ENCODE data around the gene NDUFB3.

NDUFB3 gene

DNA sequence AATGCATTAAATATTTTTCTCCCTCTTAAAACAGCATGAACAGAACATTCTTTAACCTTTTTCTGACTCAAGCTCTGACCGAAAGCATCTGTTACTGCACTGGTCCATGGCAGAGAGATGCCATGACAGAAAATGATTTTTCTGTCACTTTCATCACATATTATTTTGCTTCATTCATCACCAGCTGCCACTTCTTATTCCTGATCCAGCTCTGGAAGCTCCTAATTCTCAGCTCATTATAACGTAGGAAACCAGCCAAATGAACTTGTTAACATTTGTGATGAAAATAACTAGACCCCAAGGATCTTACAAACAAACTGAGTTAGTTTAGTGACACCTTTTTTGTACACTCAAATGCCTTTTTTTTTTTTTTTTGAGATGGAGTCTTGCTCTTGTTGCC, 36.5 kb downstream of the NDUFB3 start:
- H3K27ac ChIP-seq (ENCODE audit: insufficient read depth in 1 of 2, low read depth in 1 of 2, low read length in 2 of 2, poor library complexity in 1 of 2, severe bottlenecking in 2 of 2): no peak overlapping the region
- H3K4me3 ChIP-seq (ENCODE audit: control insufficient read depth in 1 of 7, extremely low read depth in 1 of 7, insufficient read depth in 4 of 7, low read depth in 2 of 7, low read length in 6 of 7): no peak overlapping the region
- POLR2A ChIA-PET: no interaction called here
- H3K9me3 ChIP-seq (ENCODE audit: control extremely low read depth in 1 of 5, control insufficient read depth in 4 of 5, insufficient read depth in 2 of 5, low read depth in 1 of 5, low read length in 4 of 5): no peaks in the 10 kb centered on the region
- no peak for DNase-seq
- 100% methylated on average over 2 of the region's 2 CpGs for WGBS (ENCODE audit: insufficient coverage)
- no peaks in the 10 kb centered on the region for H3K27me3 ChIP-seq (replicated peaks in 2 of 5; ENCODE audit: control insufficient read depth in 4 of 5, insufficient read depth in 5 of 5, low read length in 4 of 5)
- CTCF ChIA-PET: interaction anchor here (0.8 to 1.8 kb wide), 4 partner anchors 9 to 24 kb away, joined by 4 to 6 read pairs (median 5); no protein-coding TSS in a partner anchor
- H3K36me3 ChIP-seq (ENCODE audit: control insufficient read depth in 4 of 4, insufficient read depth in 4 of 4, low read length in 3 of 4): no peaks in the 10 kb centered on the region
- peaks cover 0 to under 1% (median 0%) of the 10 kb centered on the region in 4 experiments for H3K4me1 ChIP-seq (ENCODE audit: control extremely low read depth in 1 of 4, control insufficient read depth in 4 of 4, insufficient read depth in 4 of 4, low read length in 3 of 4)

DNA sequence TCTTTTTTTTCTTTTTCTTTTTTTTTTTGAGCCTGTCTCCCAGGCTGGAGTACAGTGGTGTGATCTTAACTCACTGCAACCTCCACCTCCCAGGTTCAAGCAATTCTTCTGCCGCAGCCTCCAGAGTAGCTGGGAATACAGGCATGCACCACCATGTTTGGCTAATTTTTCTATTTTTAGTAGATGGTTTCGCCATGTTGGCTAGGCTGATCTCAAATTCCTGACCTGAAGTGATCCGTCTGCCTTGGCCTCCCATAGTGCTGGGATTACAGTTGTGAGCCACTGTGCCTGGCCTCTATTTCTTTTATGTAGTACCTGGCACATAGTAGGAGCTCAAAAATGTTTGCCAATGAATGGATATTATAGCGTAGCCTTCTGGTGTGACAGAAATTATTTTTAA, 37.4 kb downstream of the NDUFB3 start:
- Histone ChIP-seq H3K9me3 (ENCODE audit: control extremely low read depth in 1 of 5, control insufficient read depth in 4 of 5, insufficient read depth in 2 of 5, low read depth in 1 of 5, low read length in 4 of 5) (no peaks in the 10 kb centered on the region), H3K36me3 (ENCODE audit: control insufficient read depth in 4 of 4, insufficient read depth in 4 of 4, low read length in 3 of 4) (no peaks in the 10 kb centered on the region), H3K4me3 (ENCODE audit: control insufficient read depth in 1 of 7, extremely low read depth in 1 of 7, insufficient read depth in 4 of 7, low read depth in 2 of 7, low read length in 6 of 7) (no peak overlapping the region), H3K27me3 (replicated peaks in 2 of 5; ENCODE audit: control insufficient read depth in 4 of 5, insufficient read depth in 5 of 5, low read length in 4 of 5) (no peaks in the 10 kb centered on the region), H3K4me1 (ENCODE audit: control extremely low read depth in 1 of 4, control insufficient read depth in 4 of 4, insufficient read depth in 4 of 4, low read length in 3 of 4) (peaks cover 0 to 3% (median under 1%) of the 10 kb centered on the region in 4 experiments), H3K27ac (ENCODE audit: insufficient read depth in 1 of 2, low read depth in 1 of 2, low read length in 2 of 2, poor library complexity in 1 of 2, severe bottlenecking in 2 of 2) (no peak overlapping the region)
- ChIA-PET POLR2A (no interaction called here), CTCF (interaction anchor here (0.8 to 1.2 kb wide), 2 partner anchors 9 kb away, joined by 3 to 4 read pairs; no protein-coding TSS in a partner anchor)
- no peak for DNase-seq
- WGBS (ENCODE audit: insufficient coverage): 93% methylated on average over 3 of the region's 4 CpGs

GRCh38 chr2:201110615-201111014, 38.8 kb downstream of the NDUFB3 start:
- Histone ChIP-seq H3K36me3 (ENCODE audit: control insufficient read depth in 4 of 4, insufficient read depth in 4 of 4, low read length in 3 of 4) (no peaks in the 10 kb centered on the region), H3K9me3 (ENCODE audit: control extremely low read depth in 1 of 5, control insufficient read depth in 4 of 5, insufficient read depth in 2 of 5, low read depth in 1 of 5, low read length in 4 of 5) (no peaks in the 10 kb centered on the region), H3K4me3 (ENCODE audit: control insufficient read depth in 1 of 7, extremely low read depth in 1 of 7, insufficient read depth in 4 of 7, low read depth in 2 of 7, low read length in 6 of 7) (no peak overlapping the region), H3K27me3 (replicated peaks in 2 of 5; ENCODE audit: control insufficient read depth in 4 of 5, insufficient read depth in 5 of 5, low read length in 4 of 5) (no peaks in the 10 kb centered on the region), H3K27ac (ENCODE audit: insufficient read depth in 1 of 2, low read depth in 1 of 2, low read length in 2 of 2, poor library complexity in 1 of 2, severe bottlenecking in 2 of 2) (no peak overlapping the region), H3K4me1 (ENCODE audit: control extremely low read depth in 1 of 4, control insufficient read depth in 4 of 4, insufficient read depth in 4 of 4, low read length in 3 of 4) (peaks cover 0 to 15% (median 10%) of the 10 kb centered on the region in 4 experiments)
- CTCF ChIA-PET: interaction anchor here (1.1 to 1.7 kb wide), 4 partner anchors 8 to 205 kb away, joined by 3 to 4 read pairs (median 4); no protein-coding TSS in a partner anchor
- POLR2A ChIA-PET: interaction anchor here (1.2 kb wide), 1 partner anchor 47 kb away, joined by 3 read pairs; no protein-coding TSS in a partner anchor
- DNase-seq: no peak

DNA sequence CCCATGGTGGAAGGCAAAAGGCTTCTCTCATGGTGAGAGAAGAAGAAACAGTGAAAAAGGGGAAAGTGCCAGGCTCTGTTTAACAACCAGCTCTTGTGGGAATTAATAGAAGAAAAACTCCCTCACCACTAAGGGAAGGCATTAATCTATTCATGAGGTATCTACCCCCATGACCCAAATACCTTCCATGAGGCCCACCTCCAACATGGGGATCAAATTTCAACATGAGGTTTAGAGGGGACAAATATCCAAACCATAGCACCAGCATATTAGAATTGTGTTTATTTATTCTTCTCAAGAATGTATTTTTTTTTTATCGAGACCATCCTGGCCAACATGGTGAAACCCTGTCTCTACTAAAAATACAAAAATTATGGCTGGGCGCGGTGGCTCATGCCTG, 39.3 kb downstream of the NDUFB3 start:
- POLR2A ChIA-PET: interaction anchor here (1.2 kb wide), 1 partner anchor 47 kb away, joined by 3 read pairs; no protein-coding TSS in a partner anchor
- CTCF ChIA-PET: interaction anchor here (1.7 kb wide), 1 partner anchor 206 kb away, joined by 4 read pairs; no protein-coding TSS in a partner anchor

GRCh38 chr2:201114350-201114749, 42.5 kb downstream of the NDUFB3 start:
- Histone ChIP-seq H3K4me3 (ENCODE audit: control insufficient read depth in 1 of 7, extremely low read depth in 1 of 7, insufficient read depth in 4 of 7, low read depth in 2 of 7, low read length in 6 of 7) (peak overlapping the region in 2 of 7 experiments; percentile 11 to 68), H3K4me1 (ENCODE audit: control extremely low read depth in 1 of 4, control insufficient read depth in 4 of 4, insufficient read depth in 4 of 4, low read length in 3 of 4) (peaks cover 2 to 38% (median 31%) of the 10 kb centered on the region in 4 experiments), H3K27ac (ENCODE audit: insufficient read depth in 1 of 2, low read depth in 1 of 2, low read length in 2 of 2, poor library complexity in 1 of 2, severe bottlenecking in 2 of 2) (no peak overlapping the region), H3K9me3 (ENCODE audit: control extremely low read depth in 1 of 5, control insufficient read depth in 4 of 5, insufficient read depth in 2 of 5, low read depth in 1 of 5, low read length in 4 of 5) (no peaks in the 10 kb centered on the region), H3K36me3 (ENCODE audit: control insufficient read depth in 4 of 4, insufficient read depth in 4 of 4, low read length in 3 of 4) (no peaks in the 10 kb centered on the region), H3K27me3 (replicated peaks in 2 of 5; ENCODE audit: control insufficient read depth in 4 of 5, insufficient read depth in 5 of 5, low read length in 4 of 5) (no peaks in the 10 kb centered on the region)
- no CpG with 5 or more reads among the region's 4 CpGs for WGBS (ENCODE audit: insufficient coverage)
- DNase-seq: no peak
- CTCF ChIA-PET: interaction anchor here (1.3 to 8.1 kb wide), 4 partner anchors 17 to 151 kb away, joined by 3 to 107 read pairs (median 6); partner anchors contain the start of gene ORC2
- POLR2A ChIA-PET: interaction anchor here (0.6 kb wide), 1 partner anchor 98 kb away, joined by 5 read pairs; no protein-coding TSS in a partner anchor

More for the DNA sequence above, 39.3 kb downstream of the NDUFB3 start:
- 91% methylated on average over 3 of the region's 3 CpGs for WGBS (ENCODE audit: insufficient coverage)
- Histone ChIP-seq H3K36me3 (ENCODE audit: control insufficient read depth in 4 of 4, insufficient read depth in 4 of 4, low read length in 3 of 4) (no peaks in the 10 kb centered on the region), H3K4me3 (ENCODE audit: control insufficient read depth in 1 of 7, extremely low read depth in 1 of 7, insufficient read depth in 4 of 7, low read depth in 2 of 7, low read length in 6 of 7) (no peak overlapping the region), H3K27ac (ENCODE audit: insufficient read depth in 1 of 2, low read depth in 1 of 2, low read length in 2 of 2, poor library complexity in 1 of 2, severe bottlenecking in 2 of 2) (no peak overlapping the region), H3K27me3 (replicated peaks in 2 of 5; ENCODE audit: control insufficient read depth in 4 of 5, insufficient read depth in 5 of 5, low read length in 4 of 5) (no peaks in the 10 kb centered on the region), H3K9me3 (ENCODE audit: control extremely low read depth in 1 of 5, control insufficient read depth in 4 of 5, insufficient read depth in 2 of 5, low read depth in 1 of 5, low read length in 4 of 5) (no peaks in the 10 kb centered on the region), H3K4me1 (ENCODE audit: control extremely low read depth in 1 of 4, control insufficient read depth in 4 of 4, insufficient read depth in 4 of 4, low read length in 3 of 4) (peaks cover 0 to 17% (median 12%) of the 10 kb centered on the region in 4 experiments)
- DNase-seq: no peak

DNA sequence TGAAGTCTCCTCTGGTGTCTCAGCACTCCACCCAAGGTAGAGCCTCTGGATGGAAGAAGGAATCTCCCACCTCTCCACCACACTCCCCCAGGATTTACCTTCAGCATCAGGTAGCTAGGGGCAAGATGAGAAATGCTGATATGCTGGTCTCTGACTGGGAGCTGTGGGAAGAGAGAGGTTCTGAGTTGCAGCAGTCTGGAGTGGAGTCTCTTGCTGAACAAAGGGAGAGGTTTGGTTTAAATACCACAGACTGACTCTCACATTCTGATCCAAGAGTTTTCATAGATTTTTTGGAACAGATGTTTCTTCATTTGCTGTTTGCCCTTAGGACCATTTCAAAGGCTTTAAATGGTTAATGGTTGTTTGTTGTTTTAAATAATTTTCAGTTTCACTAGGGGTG, 43.0 kb downstream of the NDUFB3 start:
- Histone ChIP-seq H3K4me1 (ENCODE audit: control extremely low read depth in 1 of 4, control insufficient read depth in 4 of 4, insufficient read depth in 4 of 4, low read length in 3 of 4) (peaks cover 2 to 38% (median 32%) of the 10 kb centered on the region in 4 experiments), H3K36me3 (ENCODE audit: control insufficient read depth in 4 of 4, insufficient read depth in 4 of 4, low read length in 3 of 4) (no peaks in the 10 kb centered on the region), H3K4me3 (ENCODE audit: control insufficient read depth in 1 of 7, extremely low read depth in 1 of 7, insufficient read depth in 4 of 7, low read depth in 2 of 7, low read length in 6 of 7) (peak overlapping the region in 4 of 7 experiments; percentile 3 to 68 (median 32)), H3K9me3 (ENCODE audit: control extremely low read depth in 1 of 5, control insufficient read depth in 4 of 5, insufficient read depth in 2 of 5, low read depth in 1 of 5, low read length in 4 of 5) (no peaks in the 10 kb centered on the region), H3K27ac (ENCODE audit: insufficient read depth in 1 of 2, low read depth in 1 of 2, low read length in 2 of 2, poor library complexity in 1 of 2, severe bottlenecking in 2 of 2) (peak overlapping the region in 1 of 2 experiments; percentile 11), H3K27me3 (replicated peaks in 2 of 5; ENCODE audit: control insufficient read depth in 4 of 5, insufficient read depth in 5 of 5, low read length in 4 of 5) (no peaks in the 10 kb centered on the region)
- ChIA-PET CTCF (interaction anchor here (0.7 to 8.1 kb wide), 10 partner anchors 16 to 209 kb away, joined by 3 to 107 read pairs (median 6); partner anchors contain the start of gene ORC2), POLR2A (interaction anchor here (0.6 kb wide), 1 partner anchor 98 kb away, joined by 5 read pairs; no protein-coding TSS in a partner anchor)
- no peak for DNase-seq

Data from common myeloid progenitor, CD34-positive (primary cell).